GM18526 (cell line): ENCODE data around the gene USP34.

Experiments
- POLR2A ChIP-seq: IDR thresholded peaks from 3 replicates; pipeline ENCODE4 v1.6.1; 2011; ENCODE audit not compliant: insufficient read length; ENCODE audit errors: extremely low read depth

USP34 gene

GRCh38 chr2:61470965-61471904 is at the start of gene USP34:
Gene USP34 (minus strand): TSS chr2:61471087. CDS start chr2:61470692, 395 bp downstream.
- peak; percentile 91 for TF ChIP-seq POLR2A

GRCh38 chr2:61520261-61520660 is 49.4 kb upstream of the USP34 start:
- no peak for TF ChIP-seq POLR2A

GRCh38 chr2:61512768-61513398 is 42.0 kb upstream of the USP34 start:
- TF ChIP-seq POLR2A, result no peak

- no peak for TF ChIP-seq POLR2A
Observed at GRCh38 chr2:61510674-61511671, 40.1 kb upstream of the USP34 start.

GRCh38 chr2:61504949-61505348 is 34.1 kb upstream of the USP34 start:
- no peak for TF ChIP-seq POLR2A

GRCh38 chr2:61499060-61499459 is 28.2 kb upstream of the USP34 start:
- no peak for TF ChIP-seq POLR2A

GRCh38 chr2:61493523-61493942 is 22.6 kb upstream of the USP34 start:
- TF ChIP-seq POLR2A, result no peak

- no peak for TF ChIP-seq POLR2A
Observed at GRCh38 chr2:61492476-61492875, 21.6 kb upstream of the USP34 start.

GRCh38 chr2:61485281-61485680 is 14.4 kb upstream of the USP34 start:
- TF ChIP-seq POLR2A, result no peak

GRCh38 chr2:61478086-61478485 is 7.2 kb upstream of the USP34 start:
- no peak for TF ChIP-seq POLR2A

- no peak for TF ChIP-seq POLR2A
Observed at GRCh38 chr2:61471905-61472805, 1.3 kb upstream of the USP34 start.

GRCh38 chr2:61470122-61470951 is 550 bp downstream of the USP34 start:
- peak; percentile 18 for TF ChIP-seq POLR2A

GRCh38 chr2:61469424-61470121 is 1.3 kb downstream of the USP34 start:
- TF ChIP-seq POLR2A, result no peak
